CD14-positive monocyte (primary cell): ENCODE results near the gene RNU6-7. TPM values are rescaled to one million over a fixed set of nuclear protein-coding genes. Genes with fewer than 3 reads are reported as not detected.

Experiments
- DNase-seq, 3 donors: peaks; one replicate each; pipeline ENCODE4 v3.0.0-alpha.2; 2011 to 2022
- H2AFZ ChIP-seq: 2 replicates; pipeline ENCODE4 v1.6.0; 2012; ENCODE audit warnings: mild to moderate bottlenecking, low read depth, low read length, inconsistent platforms; ENCODE audit not compliant: insufficient read depth, poor library complexity, severe bottlenecking
- H3K27ac ChIP-seq, 2 donors: 1 replicate in 1 of 2; 2 replicates in 1 of 2; pipeline ENCODE4 v1.5.1; 2012 to 2013; ENCODE audit warnings: low read length in 2 of 2, control low read depth in 1 of 2, inconsistent platforms in 1 of 2, low read depth in 1 of 2, mild to moderate bottlenecking in 1 of 2
- H3K27me3 ChIP-seq, 2 donors: one replicate each; pipeline versions ENCODE4 v1.6.0 to v1.6.1; 2011 to 2013; ENCODE audit warnings: low read length in 2 of 2; ENCODE audit not compliant: control insufficient read depth in 2 of 2, insufficient read depth in 2 of 2
- H3K36me3 ChIP-seq, 2 donors: replicated peaks in 1 of 2; 1 replicate in 1 of 2; 2 replicates in 1 of 2; pipeline versions ENCODE4 v1.5.1 to v1.6.1; 2012 to 2013; ENCODE audit warnings: low read length in 2 of 2, control low read depth in 1 of 2, inconsistent platforms in 1 of 2, mild to moderate bottlenecking in 1 of 2; ENCODE audit not compliant: insufficient read depth in 2 of 2, control insufficient read depth in 1 of 2
- H3K4me1 ChIP-seq, 2 donors: 1 replicate in 1 of 2; 2 replicates in 1 of 2; pipeline versions ENCODE4 v1.5.1 to v1.6.1; 2012 to 2013; ENCODE audit warnings: low read length in 2 of 2, control low read depth in 1 of 2, inconsistent platforms in 1 of 2, mild to moderate bottlenecking in 1 of 2, moderate library complexity in 1 of 2; ENCODE audit not compliant: insufficient read depth in 2 of 2, control insufficient read depth in 1 of 2
- H3K4me2 ChIP-seq: replicated peaks from 2 replicates; pipeline ENCODE3; 2012; ENCODE audit warnings: low read length, moderate library complexity, mild to moderate bottlenecking; ENCODE audit not compliant: poor library complexity, severe bottlenecking; ENCODE audit errors: extremely low read depth
- H3K4me3 ChIP-seq, 3 experiments: fragments of 200-600 bp in 1 of 3; sonication (generic) in 1 of 3; replicated peaks in 1 of 3; 1 replicate in 2 of 3; 2 replicates in 1 of 3; pipeline ENCODE4 v1.5.1; 2011 to 2013; ENCODE audit warnings: low read length in 3 of 3, mild to moderate bottlenecking in 3 of 3, control low read depth in 2 of 3, low read depth in 2 of 3, inconsistent platforms in 1 of 3, moderate library complexity in 1 of 3
- H3K79me2 ChIP-seq: 2 replicates; pipeline ENCODE4 v1.6.0; 2012; ENCODE audit warnings: mild to moderate bottlenecking, control low read depth, inconsistent platforms, low read length, moderate library complexity; ENCODE audit not compliant: insufficient read depth
- H3K9ac ChIP-seq: 2 replicates; pipeline ENCODE4 v1.6.0; 2017; ENCODE audit warnings: low read length, mild to moderate bottlenecking; ENCODE audit not compliant: insufficient read depth, poor library complexity, severe bottlenecking
- H3K9me3 ChIP-seq, 2 donors: replicated peaks in 1 of 2; 1 replicate in 1 of 2; 2 replicates in 1 of 2; pipeline versions ENCODE4 v1.5.1 to v1.6.1; 2012 to 2013; ENCODE audit warnings: low read length in 2 of 2, control low read depth in 1 of 2; ENCODE audit not compliant: control insufficient read depth in 1 of 2, insufficient read depth in 1 of 2
- H4K20me1 ChIP-seq: 2 replicates; pipeline ENCODE4 v1.6.0; 2012; ENCODE audit warnings: mild to moderate bottlenecking, low read length, control low read depth, moderate library complexity; ENCODE audit not compliant: insufficient read depth
- H3K27ac Mint-ChIP-seq, 7 donors: one replicate each; pipeline ENCODE4 v1.8.0; 2020; ENCODE audit warnings: mild to moderate bottlenecking in 7 of 7, mixed read lengths in 7 of 7, moderate library complexity in 6 of 7, inconsistent platforms in 2 of 7
- H3K27me3 Mint-ChIP-seq, 3 donors: one replicate each; pipeline ENCODE4 v1.8.0; 2021 to 2022; ENCODE audit warnings: low read depth in 3 of 3, mild to moderate bottlenecking in 3 of 3, mixed read lengths in 3 of 3, moderate library complexity in 3 of 3, inconsistent platforms in 1 of 3
- H3K36me3 Mint-ChIP-seq, 2 donors: one replicate each; pipeline ENCODE4 v1.8.0; 2020; ENCODE audit warnings: mixed read lengths in 2 of 2, inconsistent platforms in 1 of 2, mild to moderate bottlenecking in 1 of 2
- H3K4me1 Mint-ChIP-seq: one replicate; pipeline ENCODE4 v1.8.0; 2020; ENCODE audit warnings: mild to moderate bottlenecking, mixed read lengths
- H3K4me3 Mint-ChIP-seq, 2 donors: one replicate each; pipeline ENCODE4 v1.8.0; 2020; ENCODE audit warnings: mild to moderate bottlenecking in 2 of 2, mixed read lengths in 2 of 2, moderate library complexity in 1 of 2
- H3K9me3 Mint-ChIP-seq, 7 donors: one replicate each; pipeline ENCODE4 v1.8.0; 2020 to 2022; ENCODE audit warnings: mixed read lengths in 7 of 7, mild to moderate bottlenecking in 6 of 7, moderate library complexity in 6 of 7, inconsistent platforms in 2 of 7
- CTCF ChIP-seq: fragments of 200-600 bp; IDR thresholded peaks from one replicate; pipeline ENCODE4 v1.8.0; 2022; ENCODE audit warnings: antibody characterized with exemption, mild to moderate bottlenecking
- WGBS: methylation state at CpG from one replicate; pipeline ENCODE4 v1.1.5; 2013; ENCODE audit warnings: missing lambda C conversion rate; ENCODE audit not compliant: insufficient coverage; 5-methylcytosine and 5-hydroxymethylcytosine counted together
- intact Hi-C, 2 donors: fragments of 100-400 bp; cut with micrococcal nuclease; formaldehyde crosslinking; loops; one replicate each; pipeline versions ENCODE4 v1.15.0 to v1.15.1; 2023
- polyA plus RNA-seq, 3 donors: library from polyadenylated mRNA; depleted of rRNA in 1 of 3; unstranded in 2 of 3; stranded (reverse) in 1 of 3; fragments of 300-500 nt in 2 of 3; fragments of >200 nt in 1 of 3; fragmentation: Illumina TruSeq in 2 of 3; gene quantifications; 1 replicate in 2 of 3; 2 replicates in 1 of 3; pipeline ENCODE4 v1.2.3, GENCODE V29; 2012 to 2021

RNU6-7 gene
- polyA plus RNA-seq, 3 donors: not detected

GRCh38 chr14:32183151-32184058, 18.4 kb upstream of the RNU6-7 start:
- no peaks in the 10 kb centered on the region for H3K79me2 ChIP-seq
- DNase-seq: no peak
- H3K9ac ChIP-seq: no peak overlapping the region
- Mint-ChIP-seq H3K9me3 (peaks cover 5 to 26% (median 13%) of the 10 kb centered on the region in 7 donors), H3K27ac (no peak overlapping the region), H3K36me3 (no peaks in the 10 kb centered on the region), H3K27me3 (no peaks in the 10 kb centered on the region), H3K4me3 (no peak overlapping the region), H3K4me1 (peaks cover 3% of the 10 kb centered on the region)
- H4K20me1 ChIP-seq: no peaks in the 10 kb centered on the region
- no peak for TF ChIP-seq CTCF
- H2AFZ ChIP-seq: no peak overlapping the region
- intact Hi-C loops: no loop called here
- H3K4me1 ChIP-seq: no peaks in the 10 kb centered on the region
- no peak overlapping the region for H3K4me3 ChIP-seq
- no peak overlapping the region for H3K27ac ChIP-seq
- no CpG with 5 or more reads among the region's 2 CpGs for WGBS
- H3K27me3 ChIP-seq: no peaks in the 10 kb centered on the region
- H3K36me3 ChIP-seq: no peaks in the 10 kb centered on the region
- H3K4me2 ChIP-seq: no peak overlapping the region
- H3K9me3 ChIP-seq: peaks cover 0 to 4% of the 10 kb centered on the region in 2 donors

- Mint-ChIP-seq H3K4me3 (no peak overlapping the region), H3K36me3 (no peaks in the 10 kb centered on the region), H3K4me1 (peaks cover 3% of the 10 kb centered on the region), H3K9me3 (peaks cover 0 to 19% (median 9%) of the 10 kb centered on the region in 7 donors), H3K27me3 (peaks cover 0 to 2% (median 0%) of the 10 kb centered on the region in 3 donors), H3K27ac (no peak overlapping the region)
- H4K20me1 ChIP-seq: no peaks in the 10 kb centered on the region
- no peak overlapping the region for H2AFZ ChIP-seq
- H3K27ac ChIP-seq: no peak overlapping the region
- no peaks in the 10 kb centered on the region for H3K27me3 ChIP-seq
- H3K9me3 ChIP-seq: peaks cover 0 to 4% of the 10 kb centered on the region in 2 donors
- H3K9ac ChIP-seq: no peak overlapping the region
- WGBS: no CpG with 5 or more reads among the region's 1 CpG
- no peak overlapping the region for H3K4me3 ChIP-seq
- H3K36me3 ChIP-seq: no peaks in the 10 kb centered on the region
- no peaks in the 10 kb centered on the region for H3K79me2 ChIP-seq
- intact Hi-C loops: no loop called here
- DNase-seq: no peak
- TF ChIP-seq CTCF: no peak
- H3K4me2 ChIP-seq: no peak overlapping the region
- H3K4me1 ChIP-seq: no peaks in the 10 kb centered on the region
Observed at GRCh38 chr14:32185097-32185496, 16.7 kb upstream of the RNU6-7 start.
